CD14-positive monocyte (primary cell): ENCODE data around the gene HSF2. TPM values are rescaled to one million over a fixed set of nuclear protein-coding genes. Genes with fewer than 3 reads are reported as not detected.

Experiments used
- DNase-seq, 3 donors: peaks; one replicate each; pipeline ENCODE4 v3.0.0-alpha.2; 2011 to 2022
- H2AFZ ChIP-seq: 2 replicates; pipeline ENCODE4 v1.6.0; 2012; ENCODE audit warnings: mild to moderate bottlenecking, low read depth, low read length, inconsistent platforms; ENCODE audit not compliant: insufficient read depth, poor library complexity, severe bottlenecking
- H3K27ac ChIP-seq, 2 donors: 1 replicate in 1 of 2; 2 replicates in 1 of 2; pipeline ENCODE4 v1.5.1; 2012 to 2013; ENCODE audit warnings: low read length in 2 of 2, control low read depth in 1 of 2, inconsistent platforms in 1 of 2, low read depth in 1 of 2, mild to moderate bottlenecking in 1 of 2
- H3K27me3 ChIP-seq, 2 donors: one replicate each; pipeline versions ENCODE4 v1.6.0 to v1.6.1; 2011 to 2013; ENCODE audit warnings: low read length in 2 of 2; ENCODE audit not compliant: control insufficient read depth in 2 of 2, insufficient read depth in 2 of 2
- H3K36me3 ChIP-seq, 2 donors: replicated peaks in 1 of 2; 1 replicate in 1 of 2; 2 replicates in 1 of 2; pipeline versions ENCODE4 v1.5.1 to v1.6.1; 2012 to 2013; ENCODE audit warnings: low read length in 2 of 2, control low read depth in 1 of 2, inconsistent platforms in 1 of 2, mild to moderate bottlenecking in 1 of 2; ENCODE audit not compliant: insufficient read depth in 2 of 2, control insufficient read depth in 1 of 2
- H3K4me1 ChIP-seq, 2 donors: 1 replicate in 1 of 2; 2 replicates in 1 of 2; pipeline versions ENCODE4 v1.5.1 to v1.6.1; 2012 to 2013; ENCODE audit warnings: low read length in 2 of 2, control low read depth in 1 of 2, inconsistent platforms in 1 of 2, mild to moderate bottlenecking in 1 of 2, moderate library complexity in 1 of 2; ENCODE audit not compliant: insufficient read depth in 2 of 2, control insufficient read depth in 1 of 2
- H3K4me2 ChIP-seq: replicated peaks from 2 replicates; pipeline ENCODE3; 2012; ENCODE audit warnings: low read length, moderate library complexity, mild to moderate bottlenecking; ENCODE audit not compliant: poor library complexity, severe bottlenecking; ENCODE audit errors: extremely low read depth
- H3K4me3 ChIP-seq, 3 experiments: fragments of 200-600 bp in 1 of 3; sonication (generic) in 1 of 3; replicated peaks in 1 of 3; 1 replicate in 2 of 3; 2 replicates in 1 of 3; pipeline ENCODE4 v1.5.1; 2011 to 2013; ENCODE audit warnings: low read length in 3 of 3, mild to moderate bottlenecking in 3 of 3, control low read depth in 2 of 3, low read depth in 2 of 3, inconsistent platforms in 1 of 3, moderate library complexity in 1 of 3
- H3K79me2 ChIP-seq: 2 replicates; pipeline ENCODE4 v1.6.0; 2012; ENCODE audit warnings: mild to moderate bottlenecking, control low read depth, inconsistent platforms, low read length, moderate library complexity; ENCODE audit not compliant: insufficient read depth
- H3K9ac ChIP-seq: 2 replicates; pipeline ENCODE4 v1.6.0; 2017; ENCODE audit warnings: low read length, mild to moderate bottlenecking; ENCODE audit not compliant: insufficient read depth, poor library complexity, severe bottlenecking
- H3K9me3 ChIP-seq, 2 donors: replicated peaks in 1 of 2; 1 replicate in 1 of 2; 2 replicates in 1 of 2; pipeline versions ENCODE4 v1.5.1 to v1.6.1; 2012 to 2013; ENCODE audit warnings: low read length in 2 of 2, control low read depth in 1 of 2; ENCODE audit not compliant: control insufficient read depth in 1 of 2, insufficient read depth in 1 of 2
- H4K20me1 ChIP-seq: 2 replicates; pipeline ENCODE4 v1.6.0; 2012; ENCODE audit warnings: mild to moderate bottlenecking, low read length, control low read depth, moderate library complexity; ENCODE audit not compliant: insufficient read depth
- H3K27ac Mint-ChIP-seq, 7 donors: one replicate each; pipeline ENCODE4 v1.8.0; 2020; ENCODE audit warnings: mild to moderate bottlenecking in 7 of 7, mixed read lengths in 7 of 7, moderate library complexity in 6 of 7, inconsistent platforms in 2 of 7
- H3K27me3 Mint-ChIP-seq, 3 donors: one replicate each; pipeline ENCODE4 v1.8.0; 2021 to 2022; ENCODE audit warnings: low read depth in 3 of 3, mild to moderate bottlenecking in 3 of 3, mixed read lengths in 3 of 3, moderate library complexity in 3 of 3, inconsistent platforms in 1 of 3
- H3K36me3 Mint-ChIP-seq, 2 donors: one replicate each; pipeline ENCODE4 v1.8.0; 2020; ENCODE audit warnings: mixed read lengths in 2 of 2, inconsistent platforms in 1 of 2, mild to moderate bottlenecking in 1 of 2
- H3K4me1 Mint-ChIP-seq: one replicate; pipeline ENCODE4 v1.8.0; 2020; ENCODE audit warnings: mild to moderate bottlenecking, mixed read lengths
- H3K4me3 Mint-ChIP-seq, 2 donors: one replicate each; pipeline ENCODE4 v1.8.0; 2020; ENCODE audit warnings: mild to moderate bottlenecking in 2 of 2, mixed read lengths in 2 of 2, moderate library complexity in 1 of 2
- H3K9me3 Mint-ChIP-seq, 7 donors: one replicate each; pipeline ENCODE4 v1.8.0; 2020 to 2022; ENCODE audit warnings: mixed read lengths in 7 of 7, mild to moderate bottlenecking in 6 of 7, moderate library complexity in 6 of 7, inconsistent platforms in 2 of 7
- WGBS: methylation state at CpG from one replicate; pipeline ENCODE4 v1.1.5; 2013; ENCODE audit warnings: missing lambda C conversion rate; ENCODE audit not compliant: insufficient coverage; 5-methylcytosine and 5-hydroxymethylcytosine counted together
- intact Hi-C, 2 donors: fragments of 100-400 bp; cut with micrococcal nuclease; formaldehyde crosslinking; loops; one replicate each; pipeline versions ENCODE4 v1.15.0 to v1.15.1; 2023
- polyA plus RNA-seq, 3 donors: library from polyadenylated mRNA; depleted of rRNA in 1 of 3; unstranded in 2 of 3; stranded (reverse) in 1 of 3; fragments of 300-500 nt in 2 of 3; fragments of >200 nt in 1 of 3; fragmentation: Illumina TruSeq in 2 of 3; gene quantifications; 1 replicate in 2 of 3; 2 replicates in 1 of 3; pipeline ENCODE4 v1.2.3, GENCODE V29; 2012 to 2021
- TF ChIP-seq, protein P1 (sequence below): fragments of 200-600 bp; IDR thresholded peaks from one replicate; pipeline ENCODE4 v1.8.0; 2022; ENCODE audit warnings: antibody characterized with exemption, mild to moderate bottlenecking

Gene HSF2
- polyA plus RNA-seq, 3 donors: 2.3 to 8.8 (median 2.6) TPM

DNA sequence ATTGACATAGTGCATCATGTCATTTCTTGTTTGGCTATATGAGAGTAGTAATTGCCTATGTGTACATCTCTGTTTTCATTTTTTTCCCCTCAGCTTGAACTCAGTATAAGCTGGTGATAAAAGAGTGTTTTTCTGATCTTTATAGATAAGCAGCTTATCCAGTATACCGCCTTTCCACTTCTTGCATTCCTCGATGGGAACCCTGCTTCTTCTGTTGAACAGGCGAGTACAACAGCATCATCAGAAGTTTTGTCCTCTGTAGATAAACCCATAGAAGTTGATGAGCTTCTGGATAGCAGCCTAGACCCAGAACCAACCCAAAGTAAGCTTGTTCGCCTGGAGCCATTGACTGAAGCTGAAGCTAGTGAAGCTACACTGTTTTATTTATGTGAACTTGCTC lies 32.3 kb downstream of the HSF2 start:
- Histone ChIP-seq H3K9me3 (no peaks in the 10 kb centered on the region), H3K27me3 (no peaks in the 10 kb centered on the region), H3K9ac (no peak overlapping the region), H3K79me2 (no peaks in the 10 kb centered on the region), H3K4me1 (peaks cover 0 to 11% of the 10 kb centered on the region in 2 donors), H2AFZ (no peak overlapping the region), H3K4me2 (no peak overlapping the region), H3K4me3 (no peak overlapping the region), H3K27ac (no peak overlapping the region), H3K36me3 (peaks cover 25 to 50% of the 10 kb centered on the region in 2 donors), H4K20me1 (no peaks in the 10 kb centered on the region)
- H3K4me1 Mint-ChIP-seq: peaks cover 10% of the 10 kb centered on the region
- peaks cover 45 to 67% of the 10 kb centered on the region in 2 donors for H3K36me3 Mint-ChIP-seq
- no peak overlapping the region for H3K4me3 Mint-ChIP-seq
- intact Hi-C loops: no loop called here
- DNase-seq: no peak
- no peaks in the 10 kb centered on the region for H3K9me3 Mint-ChIP-seq
- TF ChIP-seq, protein P1, sequence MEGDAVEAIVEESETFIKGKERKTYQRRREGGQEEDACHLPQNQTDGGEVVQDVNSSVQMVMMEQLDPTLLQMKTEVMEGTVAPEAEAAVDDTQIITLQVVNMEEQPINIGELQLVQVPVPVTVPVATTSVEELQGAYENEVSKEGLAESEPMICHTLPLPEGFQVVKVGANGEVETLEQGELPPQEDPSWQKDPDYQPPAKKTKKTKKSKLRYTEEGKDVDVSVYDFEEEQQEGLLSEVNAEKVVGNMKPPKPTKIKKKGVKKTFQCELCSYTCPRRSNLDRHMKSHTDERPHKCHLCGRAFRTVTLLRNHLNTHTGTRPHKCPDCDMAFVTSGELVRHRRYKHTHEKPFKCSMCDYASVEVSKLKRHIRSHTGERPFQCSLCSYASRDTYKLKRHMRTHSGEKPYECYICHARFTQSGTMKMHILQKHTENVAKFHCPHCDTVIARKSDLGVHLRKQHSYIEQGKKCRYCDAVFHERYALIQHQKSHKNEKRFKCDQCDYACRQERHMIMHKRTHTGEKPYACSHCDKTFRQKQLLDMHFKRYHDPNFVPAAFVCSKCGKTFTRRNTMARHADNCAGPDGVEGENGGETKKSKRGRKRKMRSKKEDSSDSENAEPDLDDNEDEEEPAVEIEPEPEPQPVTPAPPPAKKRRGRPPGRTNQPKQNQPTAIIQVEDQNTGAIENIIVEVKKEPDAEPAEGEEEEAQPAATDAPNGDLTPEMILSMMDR: no peak
- H3K27ac Mint-ChIP-seq: no peak overlapping the region
- H3K27me3 Mint-ChIP-seq: no peaks in the 10 kb centered on the region
- WGBS: 100% methylated on average over 3 of the region's 4 CpGs

DNA sequence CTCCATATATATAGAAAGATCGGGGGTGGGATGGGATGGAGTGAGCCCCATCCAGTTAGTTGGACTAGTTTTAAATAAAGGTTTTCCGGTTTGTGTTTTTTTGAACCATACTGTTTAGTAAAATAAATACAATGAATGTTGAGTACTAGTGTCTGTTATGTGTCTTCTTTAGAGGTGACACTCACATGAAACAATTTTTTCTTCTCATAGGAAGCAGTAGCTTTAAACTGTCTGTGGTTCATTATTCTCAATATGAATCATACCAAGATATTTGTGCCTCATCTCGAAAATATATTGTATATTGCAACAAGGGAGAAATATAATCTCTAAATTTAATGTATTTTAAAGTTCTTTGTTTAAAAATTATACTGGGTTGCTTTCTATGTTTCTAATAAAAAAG lies 33.4 kb downstream of the HSF2 start:
- Mint-ChIP-seq H3K27me3 (no peaks in the 10 kb centered on the region), H3K4me1 (peaks cover 10% of the 10 kb centered on the region), H3K9me3 (no peaks in the 10 kb centered on the region), H3K4me3 (no peak overlapping the region), H3K36me3 (peaks cover 48 to 72% of the 10 kb centered on the region in 2 donors), H3K27ac (no peak overlapping the region)
- Histone ChIP-seq H2AFZ (no peak overlapping the region), H3K27me3 (no peaks in the 10 kb centered on the region), H3K4me2 (no peak overlapping the region), H3K79me2 (no peaks in the 10 kb centered on the region), H3K27ac (no peak overlapping the region), H3K36me3 (peaks cover 34 to 53% of the 10 kb centered on the region in 2 donors), H3K4me3 (no peak overlapping the region), H4K20me1 (no peaks in the 10 kb centered on the region), H3K4me1 (peaks cover 0 to 11% of the 10 kb centered on the region in 2 donors), H3K9ac (no peak overlapping the region), H3K9me3 (no peaks in the 10 kb centered on the region)
- intact Hi-C loops: no loop called here
- TF ChIP-seq, protein P1: no peak
- no peak for DNase-seq
- no CpG with 5 or more reads among the region's 3 CpGs for WGBS
